Muscle of leg (tissue), 11 donors: ENCODE results near the gene STKLD1. TPM values are rescaled to one million over a fixed set of nuclear protein-coding genes. Genes with fewer than 3 reads are reported as not detected.

Experiments used
- DNase-seq: peaks from one replicate; pipeline ENCODE4 v3.0.0; 2013
- H3K27ac ChIP-seq: one replicate; pipeline ENCODE4 v1.5.1; 2013; ENCODE audit warnings: mild to moderate bottlenecking, low read length, control low read depth
- H3K27me3 ChIP-seq: one replicate; pipeline ENCODE4 v1.6.1; 2013; ENCODE audit warnings: low read length; ENCODE audit not compliant: control insufficient read depth, insufficient read depth
- H3K36me3 ChIP-seq: one replicate; pipeline ENCODE4 v1.6.1; 2013; ENCODE audit warnings: low read length; ENCODE audit not compliant: control insufficient read depth, insufficient read depth
- H3K4me1 ChIP-seq: one replicate; pipeline ENCODE4 v1.6.1; 2013; ENCODE audit warnings: low read length; ENCODE audit not compliant: control insufficient read depth, insufficient read depth
- H3K4me3 ChIP-seq: one replicate; pipeline ENCODE4 v1.5.1; 2013; ENCODE audit warnings: low read length, control low read depth
- H3K9me3 ChIP-seq: replicated peaks from 2 replicates; pipeline ENCODE4 v1.6.1; 2013; ENCODE audit warnings: low read depth, low read length; ENCODE audit not compliant: control insufficient read depth
- WGBS: methylation state at CpG from one replicate; pipeline ENCODE4 v1.1.5; 2013; ENCODE audit warnings: missing lambda C conversion rate; ENCODE audit not compliant: insufficient coverage; 5-methylcytosine and 5-hydroxymethylcytosine counted together
- polyA plus RNA-seq, 8 donors: library from polyadenylated mRNA; unstranded; fragments of 120-200 nt; gene quantifications; one replicate each; pipeline versions ENCODE4 v1.2.1 to v1.2.3, GENCODE V29; 2013; ENCODE audit warnings: inconsistent platforms in 1 of 8, low replicate concordance in 1 of 8; ENCODE audit not compliant: insufficient read length in 8 of 8, insufficient read depth in 1 of 8
- total RNA-seq: library from RNA; stranded (reverse); fragments of 120-200 nt; gene quantifications from one replicate; pipeline ENCODE4 v1.2.4, GENCODE V29; 2013

Gene STKLD1
- total and polyA plus RNA-seq, 9 donors: 1.1 to 2.3 (median 1.8) TPM

- H3K4me1 ChIP-seq: peaks cover 19% of the 10 kb centered on the region
- no peak for DNase-seq
- WGBS: 78% methylated on average over 12 of the region's 15 CpGs
- no peak overlapping the region for H3K27ac ChIP-seq
- no peak overlapping the region for H3K4me3 ChIP-seq
- peaks cover 87% of the 10 kb centered on the region for H3K36me3 ChIP-seq
- H3K9me3 ChIP-seq: no peaks in the 10 kb centered on the region
- no peaks in the 10 kb centered on the region for H3K27me3 ChIP-seq
Observed at GRCh38 chr9:133362359-133363044, 13.7 kb upstream of the STKLD1 start.

GRCh38 chr9:133366435-133366834, 9.7 kb upstream of the STKLD1 start:
- Histone ChIP-seq H3K27ac (no peak overlapping the region), H3K9me3 (no peaks in the 10 kb centered on the region), H3K27me3 (no peaks in the 10 kb centered on the region), H3K4me1 (peaks cover 19% of the 10 kb centered on the region), H3K36me3 (peaks cover 84% of the 10 kb centered on the region), H3K4me3 (no peak overlapping the region)
- whole genome bisulfite sequencing: 81% methylated on average over 5 of the region's 11 CpGs
- no peak for DNase-seq

DNA sequence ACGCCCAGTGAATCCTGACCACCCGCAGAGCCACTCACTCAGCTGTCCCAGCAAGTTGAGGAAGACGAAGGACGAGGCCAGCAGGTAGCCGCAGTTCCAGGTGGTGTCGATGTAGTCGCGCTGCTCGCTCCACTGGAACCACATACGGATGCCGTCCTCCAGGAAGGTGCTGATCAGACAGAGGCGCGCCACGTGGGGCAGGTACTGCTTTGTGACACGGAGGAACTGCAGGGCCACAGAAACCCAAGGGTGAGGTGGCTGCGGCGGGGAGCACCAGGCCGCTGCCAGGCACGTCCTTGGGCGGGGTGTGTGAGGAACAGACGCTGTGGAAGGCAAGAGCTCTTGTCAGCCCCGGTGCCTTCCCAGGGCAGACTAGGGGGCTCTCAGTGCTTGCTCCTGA, 8.9 kb upstream of the STKLD1 start:
- Histone ChIP-seq H3K4me1 (peaks cover 26% of the 10 kb centered on the region), H3K27ac (no peak overlapping the region), H3K9me3 (no peaks in the 10 kb centered on the region), H3K36me3 (peaks cover 79% of the 10 kb centered on the region), H3K4me3 (no peak overlapping the region), H3K27me3 (no peaks in the 10 kb centered on the region)
- DNase-seq: no peak
- 86% methylated on average over 21 of the region's 22 CpGs for WGBS

- H3K4me1 ChIP-seq: peaks cover 28% of the 10 kb centered on the region
Observed at GRCh38 chr9:133367778-133368177, 8.4 kb upstream of the STKLD1 start.

DNA sequence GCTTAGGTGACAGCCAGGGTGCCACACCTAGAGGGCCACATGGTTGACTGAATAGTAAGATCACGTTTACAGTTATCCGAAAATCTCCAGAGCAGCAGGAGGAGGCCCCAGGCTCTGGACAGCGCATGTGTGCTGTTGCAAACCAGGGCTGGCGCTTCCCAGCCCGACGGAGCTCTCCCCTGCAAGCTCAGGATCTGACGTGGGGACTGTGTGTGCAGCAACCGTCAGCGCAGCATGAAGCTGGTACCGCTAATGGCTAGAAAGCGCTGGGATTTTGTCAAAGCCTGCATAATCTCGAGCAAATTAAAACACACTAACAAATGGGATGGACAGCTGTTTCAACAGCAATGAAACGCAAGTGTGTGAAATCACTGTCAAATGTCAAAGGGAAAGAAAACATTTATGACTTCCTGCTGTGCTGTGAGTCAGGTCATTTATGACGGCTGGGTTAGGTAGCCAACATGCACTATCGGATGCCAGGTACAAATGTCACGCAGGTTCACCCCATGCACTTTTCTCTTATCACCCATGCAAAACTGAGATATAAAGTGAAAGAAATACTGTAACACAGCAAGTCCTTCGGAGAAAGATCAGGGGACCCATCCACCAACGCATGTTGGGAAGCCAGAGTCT, 7.8 kb upstream of the STKLD1 start:
- no peak for DNase-seq
- WGBS: 65% methylated on average over 15 of the region's 18 CpGs
- Histone ChIP-seq H3K4me1 (peaks cover 30% of the 10 kb centered on the region), H3K27ac (no peak overlapping the region), H3K9me3 (no peaks in the 10 kb centered on the region), H3K36me3 (peaks cover 78% of the 10 kb centered on the region), H3K27me3 (no peaks in the 10 kb centered on the region), H3K4me3 (no peak overlapping the region)

More at GRCh38 chr9:133367778-133368177, 8.4 kb upstream of the STKLD1 start:
- H3K27ac ChIP-seq: no peak overlapping the region
- no peak overlapping the region for H3K4me3 ChIP-seq
- H3K9me3 ChIP-seq: no peaks in the 10 kb centered on the region
- DNase-seq: no peak
- no peaks in the 10 kb centered on the region for H3K27me3 ChIP-seq
- peaks cover 79% of the 10 kb centered on the region for H3K36me3 ChIP-seq
- 81% methylated on average over 8 of the region's 10 CpGs for WGBS

- H3K9me3 ChIP-seq: no peaks in the 10 kb centered on the region
- peaks cover 30% of the 10 kb centered on the region for H3K4me1 ChIP-seq
- no peak overlapping the region for H3K27ac ChIP-seq
- 80% methylated on average over 1 of the region's 6 CpGs for WGBS
- no peak overlapping the region for H3K4me3 ChIP-seq
- H3K27me3 ChIP-seq: no peaks in the 10 kb centered on the region
- DNase-seq: no peak
- peaks cover 69% of the 10 kb centered on the region for H3K36me3 ChIP-seq
Observed at GRCh38 chr9:133369422-133369821, 6.7 kb upstream of the STKLD1 start.

GRCh38 chr9:133369933-133370332, 6.2 kb upstream of the STKLD1 start:
- no peak overlapping the region for H3K4me3 ChIP-seq
- DNase-seq: no peak
- no peak overlapping the region for H3K27ac ChIP-seq
- peaks cover 65% of the 10 kb centered on the region for H3K36me3 ChIP-seq
- 94% methylated on average over 2 of the region's 7 CpGs for WGBS
- H3K9me3 ChIP-seq: no peaks in the 10 kb centered on the region
- H3K27me3 ChIP-seq: no peaks in the 10 kb centered on the region
- peaks cover 30% of the 10 kb centered on the region for H3K4me1 ChIP-seq

DNA sequence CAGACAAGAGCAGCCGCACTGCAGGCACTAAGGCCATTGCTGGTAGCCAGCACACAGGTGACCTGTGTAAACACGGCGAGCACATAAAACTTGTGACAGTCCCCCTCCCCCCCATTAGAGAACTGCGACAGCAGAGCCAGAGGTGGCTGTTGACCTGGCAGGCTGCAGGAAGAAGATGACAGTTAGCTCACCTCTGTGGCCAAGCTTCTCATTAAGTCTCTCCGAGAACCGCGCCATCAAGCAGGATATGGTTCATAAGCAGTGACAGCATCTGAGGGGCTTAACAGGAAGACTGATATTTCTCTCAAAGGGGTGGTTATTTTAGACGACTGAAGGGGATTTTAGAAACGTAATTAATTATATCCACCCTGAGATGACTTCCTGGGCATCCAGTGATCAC, 5.5 kb upstream of the STKLD1 start:
- no peaks in the 10 kb centered on the region for H3K27me3 ChIP-seq
- H3K4me3 ChIP-seq: no peak overlapping the region
- H3K27ac ChIP-seq: no peak overlapping the region
- WGBS: 66% methylated on average over 5 of the region's 9 CpGs
- peaks cover 30% of the 10 kb centered on the region for H3K4me1 ChIP-seq
- H3K36me3 ChIP-seq: peaks cover 58% of the 10 kb centered on the region
- no peaks in the 10 kb centered on the region for H3K9me3 ChIP-seq
- no peak for DNase-seq

DNA sequence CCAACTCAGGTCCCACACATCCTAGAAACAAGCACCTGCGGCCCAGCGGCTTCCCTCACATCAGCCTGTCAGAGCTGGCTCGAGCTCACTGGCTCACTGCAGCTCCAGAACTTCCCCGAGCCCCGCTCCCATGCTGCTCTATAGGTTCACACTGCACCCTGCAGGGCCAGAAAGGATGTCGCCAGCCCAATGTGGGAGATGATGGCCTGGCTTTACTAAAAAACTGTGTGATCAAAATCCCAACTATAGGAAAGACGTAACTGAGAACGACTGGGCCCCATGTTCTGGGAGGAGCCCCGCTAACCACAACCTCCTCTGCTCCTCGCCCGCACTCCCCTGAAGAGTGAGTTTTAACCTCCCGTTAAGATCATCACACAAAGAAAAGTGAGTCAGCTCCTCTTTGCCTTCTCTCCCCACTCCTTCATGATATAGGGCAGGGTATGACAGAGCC, 4.9 kb upstream of the STKLD1 start:
- Histone ChIP-seq H3K4me1 (peaks cover 30% of the 10 kb centered on the region), H3K27ac (no peak overlapping the region), H3K27me3 (no peaks in the 10 kb centered on the region), H3K4me3 (no peak overlapping the region), H3K9me3 (no peaks in the 10 kb centered on the region), H3K36me3 (peaks cover 52% of the 10 kb centered on the region)
- 57% methylated on average over 6 of the region's 12 CpGs for WGBS
- DNase-seq: no peak

- Histone ChIP-seq H3K4me3 (no peak overlapping the region), H3K27ac (no peak overlapping the region), H3K4me1 (peaks cover 34% of the 10 kb centered on the region), H3K36me3 (peaks cover 43% of the 10 kb centered on the region), H3K27me3 (no peaks in the 10 kb centered on the region), H3K9me3 (no peaks in the 10 kb centered on the region)
- 63% methylated on average over 5 of the region's 7 CpGs for WGBS
- no peak for DNase-seq
Observed at GRCh38 chr9:133372144-133372543, 4.0 kb upstream of the STKLD1 start.
